HG03139 (cell line): ENCODE measurements around the gene LUZP2.

Experiments
- ATAC-seq: cut with Tn5 transposase; IDR thresholded peaks from one replicate; pipeline ENCODE4 v1.9.1; 2021; ENCODE audit not compliant: unreplicated experiment

LUZP2 gene

DNA sequence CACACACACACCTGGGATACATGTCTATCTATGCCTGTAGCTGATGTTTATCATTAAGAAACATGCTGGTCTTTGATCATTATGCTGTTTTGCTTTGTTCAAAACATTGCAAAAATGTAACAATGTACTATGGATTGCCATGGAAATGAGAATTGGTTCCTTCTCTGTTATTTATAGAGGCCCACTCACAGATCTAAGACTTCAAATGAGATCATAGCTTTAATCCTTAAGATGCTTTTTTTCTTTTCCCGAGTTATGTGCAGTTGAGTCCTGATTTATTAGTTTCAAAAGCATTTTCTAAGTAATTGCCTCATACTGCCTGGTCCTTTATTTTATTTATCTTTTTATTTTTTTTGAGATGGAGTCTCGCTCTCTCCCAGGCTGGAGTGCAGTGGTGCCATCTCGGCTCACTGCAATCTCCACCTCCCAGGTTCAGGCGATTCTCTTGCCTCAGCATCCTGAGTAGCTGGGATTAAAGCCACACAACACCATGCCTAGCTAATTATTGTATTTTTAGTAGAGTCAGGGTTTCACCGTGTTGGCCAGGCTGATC, 131.4 kb downstream of the LUZP2 start:
- ATAC-seq = no peak

DNA sequence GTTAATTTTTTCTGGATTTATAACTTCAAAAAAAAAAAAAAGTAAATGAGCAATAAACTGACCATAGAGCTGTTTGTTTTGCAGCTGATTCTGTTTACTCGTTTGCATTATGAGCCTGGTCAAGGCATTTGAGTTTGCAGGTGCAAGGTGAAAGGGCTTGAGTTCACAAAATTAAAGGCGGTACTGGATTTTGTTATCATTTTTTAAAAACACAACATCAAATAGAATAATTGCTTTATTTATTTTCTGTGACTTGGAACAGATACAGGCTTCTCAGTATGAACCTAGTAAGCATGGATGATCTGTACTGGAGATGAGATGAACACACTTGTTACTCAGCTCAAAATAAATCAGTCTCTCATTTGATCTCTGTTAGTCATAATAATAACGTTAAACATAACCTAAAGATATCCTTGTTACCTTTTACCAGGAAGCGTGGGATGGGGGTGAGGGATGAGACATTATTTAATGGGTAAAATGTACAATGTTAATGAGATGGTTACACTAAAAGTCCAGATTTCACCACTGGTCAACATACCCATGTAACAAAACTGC, 137.8 kb downstream of the LUZP2 start:
- ATAC-seq = no peak

DNA sequence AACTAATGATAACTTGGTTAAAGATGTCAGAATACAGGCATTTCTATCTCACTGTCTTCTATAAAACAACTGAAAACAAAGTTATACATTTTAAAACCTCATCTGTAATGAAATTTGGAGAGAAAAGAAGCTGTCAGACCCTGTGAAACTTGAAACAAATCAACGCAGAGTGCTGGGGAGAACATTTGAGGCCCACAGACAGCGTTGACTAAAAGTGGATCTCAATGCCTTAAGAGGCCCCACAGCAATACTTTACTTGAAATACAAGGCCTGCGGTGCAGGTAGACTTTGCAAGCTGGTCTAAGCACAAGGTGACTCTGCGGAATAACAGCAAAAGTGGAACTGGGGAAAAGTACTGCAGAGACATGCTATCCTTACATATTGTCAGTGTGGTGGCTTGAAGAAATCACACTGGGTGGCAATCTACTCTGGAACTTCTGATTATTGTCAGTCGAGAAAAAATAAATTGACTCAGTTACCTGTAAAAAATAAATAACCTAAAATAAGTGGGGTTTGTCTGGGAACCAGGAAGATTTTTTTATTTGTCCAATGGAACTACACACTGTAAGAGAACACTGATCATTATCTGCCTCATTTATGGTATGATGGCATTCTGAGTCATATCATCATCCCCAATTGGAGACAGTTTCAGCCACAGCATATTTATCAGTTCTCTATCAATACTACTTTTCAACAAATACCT, 138.9 kb downstream of the LUZP2 start:
- ATAC-seq = no peak

DNA sequence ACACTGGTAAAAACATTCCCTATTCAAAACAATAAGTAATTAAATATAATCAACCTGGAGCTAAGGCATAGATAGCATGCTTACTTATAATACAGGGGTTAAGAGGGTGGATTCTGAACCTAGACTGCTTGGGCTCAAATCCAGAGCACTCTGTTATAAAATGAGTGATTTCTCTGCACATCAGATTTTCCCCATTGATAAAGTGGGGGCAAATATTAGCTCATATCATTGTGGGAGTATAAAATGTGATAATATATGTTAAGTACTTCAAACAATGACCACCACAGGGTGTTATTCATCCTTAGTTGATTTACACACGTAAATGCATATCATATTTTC, 139.4 kb downstream of the LUZP2 start:
- no peak for ATAC-seq

DNA sequence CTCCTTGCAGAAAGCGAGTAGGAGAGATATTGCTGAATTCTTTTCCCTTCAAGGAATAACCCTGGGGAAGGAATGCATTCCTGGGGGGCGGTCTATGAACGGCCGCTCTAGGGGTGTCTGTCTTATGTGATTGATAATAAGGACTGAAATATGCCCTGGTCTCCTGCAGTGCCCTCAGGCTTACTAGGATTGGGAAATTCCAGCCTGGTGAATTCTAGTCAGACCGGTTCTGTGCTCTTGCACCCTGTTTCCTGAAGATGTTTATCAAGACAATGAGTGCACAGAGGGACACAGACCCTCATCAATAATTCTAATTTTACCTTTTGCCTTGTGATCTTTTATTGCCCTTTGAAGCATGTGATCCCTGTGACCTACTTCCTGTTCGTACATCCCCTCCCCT, 140.7 kb downstream of the LUZP2 start:
- no peak for ATAC-seq

DNA sequence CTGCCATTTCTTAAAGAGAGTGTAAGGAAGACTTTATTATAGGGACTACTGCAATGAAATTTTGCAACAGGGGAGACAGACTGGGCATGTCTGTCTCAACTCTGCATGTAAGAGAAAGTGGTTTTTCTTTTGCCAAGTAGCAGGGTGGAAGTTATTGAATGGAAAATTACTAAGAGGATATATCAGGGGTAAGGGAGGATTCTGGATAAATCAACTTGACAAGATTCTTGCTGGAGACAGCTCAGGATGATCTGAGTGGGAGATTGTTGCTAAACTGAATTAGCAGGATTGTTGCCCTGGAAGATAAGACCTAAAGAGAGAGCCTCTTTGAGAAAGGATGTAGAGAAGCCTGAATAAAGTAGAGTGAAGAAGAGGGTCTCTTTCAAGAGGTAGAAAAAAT, 145.8 kb downstream of the LUZP2 start:
- ATAC-seq = no peak

DNA sequence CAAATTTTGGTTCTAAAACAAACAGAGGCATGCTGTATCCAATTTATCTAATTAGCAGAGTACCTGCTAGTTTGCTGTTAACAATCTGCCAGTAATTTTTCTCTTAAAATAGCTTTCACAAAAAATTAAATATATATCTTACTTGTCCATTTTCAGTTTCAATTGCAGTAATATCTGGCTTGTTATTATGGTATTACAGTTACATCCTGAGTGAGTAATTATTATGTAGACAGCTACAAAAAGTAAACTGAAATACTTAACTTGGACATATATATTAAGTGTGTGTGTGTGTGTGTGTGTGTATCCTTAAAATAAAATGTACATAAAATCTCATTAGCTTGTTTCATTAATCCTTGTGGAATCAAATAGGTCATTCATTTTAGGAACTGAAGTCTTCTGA, 148.7 kb downstream of the LUZP2 start:
- ATAC-seq = no peak

DNA sequence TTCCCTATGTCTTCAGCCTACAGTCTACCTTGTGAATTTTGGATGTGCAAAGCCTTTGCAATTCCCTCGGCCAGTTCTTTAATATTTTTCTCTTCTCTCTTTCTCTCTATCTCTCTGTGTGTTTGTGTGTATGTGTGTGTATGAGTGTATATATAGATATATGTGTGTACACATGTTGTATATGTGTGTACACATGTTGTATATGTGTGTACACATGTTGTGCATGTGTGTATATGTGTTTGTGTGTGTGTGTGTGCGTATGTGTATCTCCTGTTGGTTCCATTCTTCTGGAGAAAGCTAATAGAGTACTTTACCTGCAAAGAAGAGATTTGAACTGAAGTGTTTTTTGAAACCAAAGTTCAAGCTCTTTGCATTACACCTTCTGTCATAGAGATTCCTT, 155.0 kb downstream of the LUZP2 start:
- ATAC-seq = no peak

DNA sequence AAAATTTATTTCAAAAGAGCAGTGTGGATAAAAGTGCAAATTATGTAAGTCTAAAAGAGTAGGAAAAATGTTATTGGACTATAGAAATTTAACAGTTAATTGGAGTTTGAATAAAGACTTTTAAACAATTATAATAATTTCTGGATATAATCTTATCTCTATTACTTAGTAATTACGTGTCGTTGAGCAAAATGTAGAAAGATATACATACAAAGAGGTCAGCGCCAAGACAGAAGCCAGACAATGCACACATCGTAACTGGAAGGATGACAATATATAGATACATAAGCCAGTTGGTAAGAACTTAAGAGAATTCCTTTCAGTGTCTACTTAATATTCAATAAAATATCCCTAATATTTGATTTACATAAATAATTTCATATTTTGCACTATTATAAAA, 157.0 kb downstream of the LUZP2 start:
- ATAC-seq = no peak

DNA sequence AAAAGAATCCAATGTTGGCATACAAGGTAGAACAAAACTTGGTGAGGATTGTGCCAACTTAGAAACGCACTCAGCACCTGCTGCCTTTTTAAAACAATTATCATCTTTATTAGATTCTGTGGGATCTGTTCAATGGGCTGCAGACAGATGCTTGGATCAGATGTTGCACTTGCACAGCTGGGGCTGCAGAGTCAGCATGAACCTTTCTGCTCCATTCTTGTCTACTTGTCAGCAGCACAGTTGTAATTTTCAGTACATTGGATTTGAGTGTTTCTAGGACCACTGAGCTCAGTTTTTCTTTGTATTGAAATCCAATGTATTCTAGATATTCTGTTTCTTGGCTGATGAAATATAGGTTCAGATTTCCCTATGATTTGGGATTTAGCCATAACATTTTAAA, 164.5 kb downstream of the LUZP2 start:
- ATAC-seq = no peak

DNA sequence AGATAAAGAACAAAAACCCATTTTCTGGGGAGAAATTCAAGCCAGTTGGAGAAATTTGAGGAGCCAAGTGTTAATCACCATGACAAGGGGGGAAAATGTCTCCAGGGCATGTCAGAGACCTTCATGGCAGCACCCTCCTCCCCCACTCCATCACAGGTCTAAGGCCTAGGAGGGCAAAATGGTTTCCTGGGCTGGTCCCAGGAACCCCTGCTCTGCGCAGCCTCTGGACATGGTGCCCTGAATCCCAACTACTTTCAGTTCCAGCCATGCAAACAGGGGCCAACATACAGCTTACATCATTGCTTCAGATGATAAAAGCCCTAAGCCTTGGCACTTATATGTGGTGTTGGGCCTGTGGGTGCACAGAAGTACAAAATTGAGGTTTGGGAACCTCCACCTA, 167.5 kb downstream of the LUZP2 start:
- no peak for ATAC-seq

DNA sequence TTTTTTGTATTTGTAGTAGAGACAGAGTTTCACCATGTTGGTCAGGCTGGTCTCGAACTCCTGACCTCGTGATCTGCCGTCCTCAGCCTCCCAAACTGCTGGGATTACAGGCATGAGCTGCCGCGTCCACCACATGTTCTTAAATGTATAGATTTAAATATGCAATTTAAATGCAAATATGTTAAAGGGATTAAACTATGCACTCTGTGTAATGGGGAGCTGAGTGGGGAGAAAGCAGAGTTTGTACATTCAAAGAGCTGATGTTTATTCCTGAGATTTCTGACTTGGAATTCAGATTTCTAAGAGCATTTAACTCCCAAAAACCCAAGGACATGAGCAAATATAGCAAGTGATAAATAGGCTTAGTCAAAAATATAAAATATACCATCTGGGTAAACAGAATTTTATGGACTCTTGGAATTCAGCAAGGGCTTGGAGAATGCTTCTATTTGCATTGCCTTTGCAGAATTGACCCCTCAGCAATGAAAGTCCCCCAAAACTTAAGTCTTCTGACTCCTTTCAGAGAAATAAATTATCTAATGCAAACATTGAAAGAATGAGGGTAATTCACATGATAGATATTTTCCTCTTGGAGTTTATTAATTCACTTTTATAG, 170.6 kb downstream of the LUZP2 start:
- no peak for ATAC-seq

DNA sequence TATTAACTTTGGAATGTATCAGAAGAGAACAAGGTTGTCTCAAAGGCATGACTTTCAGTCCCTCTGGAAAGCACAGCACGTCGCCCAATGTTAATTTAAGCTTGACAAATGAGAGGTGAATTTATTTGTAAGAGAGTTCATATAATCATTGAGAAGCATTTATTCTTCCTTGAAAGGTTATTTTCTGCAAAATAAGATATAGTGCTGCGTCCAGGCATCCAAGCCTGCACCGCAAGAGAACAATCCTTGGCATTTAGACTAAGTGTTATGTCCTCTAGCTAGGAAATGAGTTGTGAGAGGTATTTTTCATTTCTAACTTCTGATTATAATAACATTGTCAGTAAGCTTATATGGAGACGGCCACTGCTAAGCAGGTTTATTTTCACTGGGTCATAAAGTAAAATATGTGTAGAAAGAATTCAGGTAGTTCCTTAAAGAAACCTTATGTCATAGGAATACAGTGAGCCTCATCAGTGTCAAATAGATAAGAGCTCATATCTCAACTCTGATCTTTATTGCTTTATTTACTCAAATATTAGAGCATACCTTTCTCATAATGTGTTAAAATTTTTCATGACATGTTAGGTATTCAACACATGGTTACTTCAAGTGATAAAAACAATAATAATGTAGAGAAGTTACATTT, 182.0 kb downstream of the LUZP2 start:
- ATAC-seq = no peak

DNA sequence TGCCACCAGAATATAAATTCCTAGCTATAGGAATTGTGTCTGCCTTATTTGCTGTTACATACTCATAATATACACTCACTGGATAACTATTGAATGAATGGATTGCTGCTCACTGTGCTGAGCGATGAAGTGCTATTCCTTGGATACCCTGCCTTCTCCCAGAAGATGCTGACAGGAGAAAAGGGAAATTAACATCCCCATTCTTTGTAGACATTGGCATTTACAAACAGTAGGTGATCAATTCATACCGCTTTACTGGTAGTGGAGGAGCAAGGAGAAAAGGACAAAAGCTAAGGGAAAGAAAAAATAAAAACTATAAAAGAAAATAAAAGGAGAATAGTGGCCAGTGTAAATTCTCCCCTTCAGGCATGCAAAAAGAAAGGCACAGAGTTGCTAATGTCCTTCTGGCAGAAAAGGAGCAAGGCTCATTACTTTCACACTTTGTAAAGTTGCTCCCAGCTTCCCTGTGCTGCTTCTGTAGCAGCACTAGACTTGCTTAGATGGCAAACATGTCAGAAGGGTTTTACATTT, 183.0 kb downstream of the LUZP2 start:
- ATAC-seq = no peak

DNA sequence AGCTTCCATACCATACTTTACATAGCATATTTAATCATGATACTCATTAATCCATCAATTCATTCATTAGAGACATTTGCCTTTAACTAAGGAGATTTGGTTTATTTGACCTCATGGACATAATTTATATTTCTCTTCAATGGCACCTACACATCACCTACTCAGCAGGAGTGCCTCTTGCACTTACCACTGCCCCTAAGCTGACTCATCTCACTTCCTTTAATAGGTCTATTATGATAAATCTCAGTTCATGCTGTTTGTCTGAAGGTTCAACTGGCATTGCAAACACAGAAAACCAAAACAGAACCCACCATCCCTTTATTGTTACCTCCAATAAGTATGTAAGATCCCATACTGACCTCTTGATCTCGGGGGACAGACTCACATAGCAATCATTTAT, 186.7 kb downstream of the LUZP2 start:
- ATAC-seq = no peak

DNA sequence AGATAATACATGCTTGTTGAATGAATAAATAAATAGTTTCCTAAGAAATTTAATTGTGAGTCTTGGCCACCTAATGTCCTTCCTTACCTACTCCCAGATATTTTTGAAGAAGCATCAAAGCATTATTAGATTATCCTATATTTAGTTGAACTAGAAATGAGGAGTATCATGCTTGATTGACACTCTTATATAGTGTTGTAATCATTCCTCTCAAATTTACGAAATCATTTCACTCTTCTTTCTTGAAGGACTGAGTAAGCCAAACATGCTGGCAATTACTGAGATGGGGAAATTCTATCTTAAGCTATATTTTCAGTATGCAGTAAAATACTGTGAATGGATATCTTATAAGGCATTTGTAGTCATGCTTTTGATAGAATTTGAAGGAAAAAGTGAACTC, 189.0 kb downstream of the LUZP2 start:
- ATAC-seq = no peak

DNA sequence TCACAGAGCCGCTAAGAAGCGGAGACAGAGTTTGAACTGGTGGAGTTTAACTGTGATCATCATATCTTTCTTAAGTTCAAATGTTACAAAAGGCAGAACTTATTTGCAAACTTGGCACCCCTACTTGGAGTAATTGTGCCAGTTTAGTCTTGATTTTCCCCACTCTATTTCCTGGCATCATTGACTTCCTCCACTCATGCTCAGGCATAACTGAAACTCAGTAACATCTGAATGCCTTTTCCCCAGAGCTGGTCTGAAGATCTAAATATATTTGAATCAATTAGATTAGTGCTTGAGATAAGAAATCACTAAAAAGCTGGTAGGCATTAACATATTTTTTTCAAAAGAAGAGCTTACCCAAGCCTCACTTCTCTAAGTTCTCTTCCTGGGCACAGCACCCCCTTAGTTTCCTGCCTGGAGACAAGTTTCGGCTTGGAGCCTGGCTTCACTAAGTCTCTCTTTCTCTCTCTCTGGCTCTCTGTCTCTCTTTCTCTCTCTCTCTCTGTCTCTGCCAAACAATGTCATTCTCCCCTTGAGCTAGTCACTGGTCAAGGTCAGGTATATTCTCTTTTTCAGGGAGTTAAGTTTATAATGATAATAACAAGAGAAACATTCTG, 190.8 kb downstream of the LUZP2 start:
- no peak for ATAC-seq

DNA sequence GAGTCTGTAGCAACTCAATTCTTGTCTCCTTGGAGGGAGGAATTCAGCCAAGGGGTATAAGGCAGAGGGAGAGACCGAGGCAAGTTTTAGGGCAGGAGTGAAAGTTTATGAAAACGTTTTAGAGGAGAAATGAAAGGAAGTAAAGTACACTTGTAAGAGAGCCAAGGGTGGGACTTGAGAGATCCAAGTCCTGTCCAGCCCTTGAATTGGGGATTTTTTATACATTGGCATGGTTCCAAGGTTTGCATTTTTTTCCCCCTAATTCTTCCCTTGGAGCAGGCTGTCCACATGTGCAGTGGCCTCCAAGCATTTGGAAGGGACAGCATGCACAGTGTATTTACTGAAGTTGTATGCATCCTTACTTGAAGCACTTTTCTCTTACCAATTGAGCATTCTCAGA, 192.1 kb downstream of the LUZP2 start:
- no peak for ATAC-seq

DNA sequence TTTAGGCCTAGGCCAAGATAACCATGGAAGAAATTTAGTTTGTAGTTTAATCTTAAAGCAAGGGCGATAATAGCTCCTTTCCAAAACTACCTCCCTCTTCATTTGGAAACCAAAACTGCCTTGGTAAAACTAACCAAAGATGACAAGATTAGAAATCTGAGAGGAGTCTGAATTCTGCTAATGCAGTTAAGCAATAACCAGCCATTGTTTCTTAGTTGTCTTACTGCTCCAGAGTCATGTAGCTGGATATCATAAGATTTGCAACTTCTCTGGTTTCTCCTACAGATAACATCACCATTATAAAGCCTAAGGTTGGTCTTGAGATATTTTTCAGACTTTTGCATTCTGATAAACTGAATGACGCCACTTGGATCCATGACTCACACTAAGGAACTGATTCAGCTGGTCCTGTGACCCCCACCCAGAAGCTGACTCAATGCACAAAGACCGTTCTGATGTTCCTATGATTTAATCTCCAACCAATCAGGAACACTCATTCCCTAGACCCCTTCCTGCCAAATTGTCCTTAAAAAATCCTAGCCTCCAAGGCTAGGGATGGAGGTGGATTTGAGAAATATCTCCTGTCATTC, 200.8 kb downstream of the LUZP2 start:
- ATAC-seq = no peak

DNA sequence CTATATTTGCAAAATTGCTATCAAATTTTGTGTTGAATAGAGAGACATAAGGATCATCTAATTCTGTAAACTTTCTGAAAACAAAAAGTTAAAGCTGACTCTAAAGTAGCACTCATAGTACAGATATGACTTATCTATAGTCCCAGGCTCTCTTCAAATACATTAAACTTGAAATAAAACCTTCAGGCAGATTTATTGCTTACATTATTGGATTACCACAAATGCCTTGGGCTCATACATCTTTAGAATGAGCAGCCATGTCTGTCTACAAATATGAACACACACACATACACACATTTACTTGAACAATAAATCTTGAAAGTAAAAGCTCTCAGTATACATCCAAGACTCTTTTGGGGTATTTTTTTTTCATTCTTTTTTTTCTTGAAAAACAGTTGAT, 207.9 kb downstream of the LUZP2 start:
- ATAC-seq = no peak

DNA sequence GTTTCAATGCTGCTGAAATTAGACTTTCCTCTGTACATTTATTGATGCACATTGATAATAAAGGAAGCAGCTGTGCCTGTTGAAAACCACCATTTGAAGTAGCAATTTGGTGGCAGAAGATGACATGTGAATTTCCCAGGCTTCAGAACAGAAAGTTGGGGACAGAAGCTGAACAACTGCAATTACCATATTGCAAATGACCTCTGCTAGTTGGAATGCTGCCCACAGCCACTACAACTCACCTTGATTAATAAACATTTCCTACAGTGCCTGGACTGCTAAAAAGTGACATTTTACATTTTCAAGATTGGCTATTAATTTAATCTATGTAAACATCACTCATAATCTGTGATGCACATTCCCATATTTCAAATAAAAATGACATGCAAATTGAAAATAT, 208.6 kb downstream of the LUZP2 start:
- ATAC-seq = no peak
